SK-N-SH (cell line): Measurements from ENCODE around the gene ANAPC16. TPM values are rescaled to one million over a fixed set of nuclear protein-coding genes. Genes with fewer than 3 reads are reported as not detected.

Experiments
- CTCF ChIA-PET: fragments of 300-600, 350-600 bp; formaldehyde crosslinking; extraction: SDS; loops from one replicate; lab custom pipeline; 2021; lab: Yijun Ruan, JAX
- POLR2A ChIA-PET: fragments of 350-600 bp; sonication (Branson Sonifier 250); formaldehyde crosslinking; extraction: SDS; loops from one replicate; lab custom pipeline; 2020; ENCODE audit warnings: antibody characterized with exemption, inconsistent platforms; lab: Yijun Ruan, JAX
- DNase-seq: peaks from one replicate; pipeline ENCODE4 v3.0.0; 2012
- H2AFZ ChIP-seq: fragments of 200-600 bp; sonication (generic); 2 replicates; pipeline ENCODE4 v1.8.1; 2016; ENCODE audit warnings: antibody characterized with exemption, mild to moderate bottlenecking, low read depth
- H3F3A ChIP-seq: fragments of 200-600 bp; sonication (generic); replicated peaks from 2 replicates; pipeline ENCODE3; 2016; ENCODE audit warnings: antibody characterized with exemption, mild to moderate bottlenecking; ENCODE audit not compliant: insufficient read depth
- H3K27ac ChIP-seq, 2 experiments: fragments of 200-500 bp in 1 of 2; fragments of 200-600 bp in 1 of 2; sonication (Bioruptor generic) in 1 of 2; sonication (generic), shearing (Covaris generic) in 1 of 2; 2 replicates each; pipeline versions ENCODE4 v1.5.1 to v1.6.1; 2014 to 2016; ENCODE audit warnings: low read depth in 2 of 2, inconsistent platforms in 1 of 2, low read length in 1 of 2, mild to moderate bottlenecking in 1 of 2, mixed read lengths in 1 of 2
- H3K27me3 ChIP-seq: fragments of 200-600 bp; sonication (generic), shearing (Covaris generic); 2 replicates; pipeline ENCODE4 v1.6.1; 2016; ENCODE audit warnings: mixed run types; ENCODE audit not compliant: insufficient read depth
- H3K36me3 ChIP-seq, 2 experiments: fragments of 200-500 bp in 1 of 2; fragments of 200-600 bp in 1 of 2; sonication (Bioruptor generic) in 1 of 2; sonication (generic) in 1 of 2; replicated peaks in 1 of 2; 2 replicates each; pipeline versions ENCODE3 to v1.5.1; 2014 to 2016; ENCODE audit warnings: low read length in 1 of 2, mild to moderate bottlenecking in 1 of 2; ENCODE audit not compliant: insufficient read depth in 2 of 2, control insufficient read depth in 1 of 2
- H3K4me1 ChIP-seq, 2 experiments: fragments of 200-500 bp in 1 of 2; fragments of 200-600 bp in 1 of 2; sonication (Bioruptor generic) in 1 of 2; sonication (generic), shearing (Covaris generic) in 1 of 2; 2 replicates each; pipeline versions ENCODE4 v1.5.1 to v1.6.1; 2014 to 2016; ENCODE audit warnings: low read depth in 1 of 2, low read length in 1 of 2, mixed run types in 1 of 2; ENCODE audit not compliant: insufficient read depth in 2 of 2, control insufficient read depth in 1 of 2
- H3K4me2 ChIP-seq: fragments of 200-600 bp; sonication (generic), shearing (Covaris generic); 2 replicates; pipeline ENCODE4 v1.6.1; 2017; ENCODE audit warnings: mixed run types
- H3K4me3 ChIP-seq, 2 experiments: fragments of 200-500 bp in 1 of 2; fragments of 200-600 bp in 1 of 2; sonication (Bioruptor generic) in 1 of 2; sonication (generic), shearing (Covaris generic) in 1 of 2; 2 replicates each; pipeline versions ENCODE4 v1.5.1 to v1.8.1; 2014 to 2016; ENCODE audit warnings: low read depth in 2 of 2, inconsistent platforms in 1 of 2, low read length in 1 of 2, mild to moderate bottlenecking in 1 of 2, mixed read lengths in 1 of 2, moderate library complexity in 1 of 2
- H3K79me2 ChIP-seq: fragments of 200-600 bp; sonication (generic); 2 replicates; pipeline ENCODE4 v1.8.1; 2017; ENCODE audit warnings: mild to moderate bottlenecking; ENCODE audit not compliant: insufficient read depth
- H3K9ac ChIP-seq: fragments of 200-600 bp; sonication (generic); 2 replicates; pipeline ENCODE4 v1.6.1; 2017; ENCODE audit warnings: mixed run types
- H3K9me2 ChIP-seq: fragments of 200-600 bp; sonication (generic); 2 replicates; pipeline ENCODE4 v1.6.1; 2017; ENCODE audit warnings: mixed run types
- H3K9me3 ChIP-seq: fragments of 200-600 bp; sonication (generic); 2 replicates; pipeline ENCODE4 v1.6.1; 2017; ENCODE audit warnings: mixed run types, mild to moderate bottlenecking, moderate library complexity
- H4K20me1 ChIP-seq: fragments of 200-600 bp; sonication (generic); 2 replicates; pipeline ENCODE4 v1.6.1; 2017; ENCODE audit warnings: mild to moderate bottlenecking, mixed run types; ENCODE audit not compliant: insufficient read depth
- ELF1 ChIP-seq: IDR thresholded peaks from 2 replicates; pipeline ENCODE4 v1.4.0; 2012
- EP300 ChIP-seq, 2 experiments: IDR thresholded peaks; 2 replicates each; pipeline versions ENCODE4 v1.4.0 to v1.6.1; 2012; ENCODE audit warnings: borderline replicate concordance in 1 of 2, low read depth in 1 of 2, low read length in 1 of 2
- FOSL2 ChIP-seq: IDR thresholded peaks from 2 replicates; pipeline ENCODE4 v1.4.0; 2012; ENCODE audit warnings: low read depth, mild to moderate bottlenecking, moderate library complexity, borderline replicate concordance
- GATA2 ChIP-seq: sonication (generic); formaldehyde crosslinking; IDR thresholded peaks from 2 replicates; pipeline ENCODE4 v1.5.0; 2020; ENCODE audit warnings: mild to moderate bottlenecking, missing genetic modification reagents
- JUND ChIP-seq: IDR thresholded peaks from 2 replicates; pipeline ENCODE4 v1.4.0; 2012
- MEF2A ChIP-seq: IDR thresholded peaks from 2 replicates; pipeline ENCODE4 v1.4.0; 2012; ENCODE audit warnings: low read depth, borderline replicate concordance
- MXI1 ChIP-seq: IDR thresholded peaks from 2 replicates; pipeline ENCODE4 v1.6.1; 2012; ENCODE audit warnings: mild to moderate bottlenecking, low read depth, low read length, improper control_type of control experiment
- NRF1 ChIP-seq: IDR thresholded peaks from 2 replicates; pipeline ENCODE4 v1.6.1; 2012; ENCODE audit warnings: low read depth, mild to moderate bottlenecking, low read length
- POLR2AphosphoS5 ChIP-seq: IDR thresholded peaks from 2 replicates; pipeline ENCODE4 v1.6.1; 2012; ENCODE audit warnings: low read depth, low read length
- RAD21 ChIP-seq: IDR thresholded peaks from 2 replicates; pipeline ENCODE4 v1.6.1; 2012; ENCODE audit warnings: mild to moderate bottlenecking, low read length
- RFX5 ChIP-seq: IDR thresholded peaks from 2 replicates; pipeline ENCODE4 v1.6.1; 2012; ENCODE audit warnings: mild to moderate bottlenecking, improper control_type of control experiment, low read length
- RXRA ChIP-seq: IDR thresholded peaks from 2 replicates; pipeline ENCODE4 v1.4.0; 2012; ENCODE audit warnings: low read depth, mild to moderate bottlenecking, borderline replicate concordance
- SIN3A ChIP-seq: IDR thresholded peaks from 2 replicates; pipeline ENCODE4 v1.6.1; 2012; ENCODE audit warnings: low read depth, mild to moderate bottlenecking, low read length, moderate library complexity, borderline replicate concordance
- TAF1 ChIP-seq: IDR thresholded peaks from 2 replicates; pipeline ENCODE4 v1.6.1; 2012; ENCODE audit warnings: low read depth, mild to moderate bottlenecking, low read length, moderate library complexity, borderline replicate concordance
- TCF12 ChIP-seq: IDR thresholded peaks from 2 replicates; pipeline ENCODE4 v1.4.0; 2012
- WGBS: methylation state at CpG from one replicate; pipeline ENCODE4 v1.1.6; 2017; ENCODE audit warnings: low lambda C conversion rate; 5-methylcytosine and 5-hydroxymethylcytosine counted together
- polyA plus RNA-seq, 3 experiments: library from polyadenylated mRNA; depleted of rRNA; stranded (reverse); fragments of >200 nt; gene quantifications; 2 replicates each; pipeline ENCODE4 v1.2.3, GENCODE V29; 2012
- TF ChIP-seq, protein P1 (sequence below): IDR thresholded peaks from 2 replicates; pipeline ENCODE4; 2012
- TF ChIP-seq, protein P2 (sequence below): IDR thresholded peaks from 2 replicates; pipeline ENCODE4 v1.4.0; 2012; ENCODE audit warnings: low read depth, borderline replicate concordance
- TF ChIP-seq, protein P3 (sequence below): fragments of 150-350 bp; IDR thresholded peaks from 2 replicates; pipeline ENCODE4 v1.6.1; 2017; ENCODE audit warnings: antibody characterized with exemption, low read length, low read depth, borderline replicate concordance

The ANAPC16 gene
- polyA plus RNA-seq, 1 of the 3 experiments (the other 2 are of a cell fraction), result 45.2 TPM

DNA sequence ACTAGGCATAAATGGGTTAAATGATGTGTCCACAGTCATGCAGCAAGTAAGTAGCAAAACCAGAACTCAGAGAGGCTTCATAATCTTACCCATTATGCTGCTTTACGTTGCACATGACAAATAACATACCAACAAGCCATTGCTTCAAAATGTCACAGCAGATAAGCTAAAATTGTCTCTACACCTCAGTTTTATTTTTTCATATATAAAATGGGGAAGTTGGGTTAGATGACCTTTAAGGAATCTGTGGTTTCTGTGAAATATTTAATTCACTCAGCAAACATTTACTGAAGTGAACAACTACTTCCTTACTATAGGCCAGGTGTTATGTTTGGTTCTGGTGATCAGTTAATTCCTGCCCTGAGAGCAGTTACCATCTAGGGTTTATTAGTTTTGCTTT is 2.5 kb downstream of the ANAPC16 start (continued):
- TF ChIP-seq, protein P1, sequence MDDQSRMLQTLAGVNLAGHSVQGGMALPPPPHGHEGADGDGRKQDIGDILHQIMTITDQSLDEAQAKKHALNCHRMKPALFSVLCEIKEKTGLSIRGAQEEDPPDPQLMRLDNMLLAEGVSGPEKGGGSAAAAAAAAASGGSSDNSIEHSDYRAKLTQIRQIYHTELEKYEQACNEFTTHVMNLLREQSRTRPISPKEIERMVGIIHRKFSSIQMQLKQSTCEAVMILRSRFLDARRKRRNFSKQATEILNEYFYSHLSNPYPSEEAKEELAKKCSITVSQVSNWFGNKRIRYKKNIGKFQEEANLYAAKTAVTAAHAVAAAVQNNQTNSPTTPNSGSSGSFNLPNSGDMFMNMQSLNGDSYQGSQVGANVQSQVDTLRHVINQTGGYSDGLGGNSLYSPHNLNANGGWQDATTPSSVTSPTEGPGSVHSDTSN, result no peak
- no peak for TF ChIP-seq RFX5
- TF ChIP-seq, all 33 proteins: peak for 0

DNA sequence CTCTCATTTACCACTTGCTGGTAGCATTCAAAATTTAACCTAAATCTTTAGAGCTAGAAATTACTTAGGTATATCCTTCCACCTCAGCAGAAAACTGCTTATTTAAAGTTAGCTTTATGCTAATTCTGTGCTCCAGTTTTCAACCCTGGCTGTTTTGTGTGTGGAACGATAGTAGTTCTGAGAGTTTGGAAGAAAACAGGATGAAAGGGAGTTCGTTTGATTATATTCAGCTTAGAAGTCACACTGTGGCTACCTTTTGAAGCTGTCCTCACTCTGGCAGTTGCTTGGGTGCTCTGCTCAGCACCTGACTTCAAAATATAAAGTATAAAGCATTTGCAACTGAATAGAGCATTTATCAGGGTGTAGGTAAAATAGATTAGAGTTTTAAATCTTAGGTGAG is 2.9 kb downstream of the ANAPC16 start:
- POLR2A ChIA-PET, result interaction anchor here (0.7 to 1.3 kb wide), 3 partner anchors 55 to 136 kb away, joined by 3 to 4 read pairs (median 3); partner anchors contain the start of gene DDIT4
- peaks cover 54% of the 10 kb centered on the region for H3K79me2 ChIP-seq
- H3K9ac ChIP-seq, result no peak overlapping the region
- H3K4me3 ChIP-seq, result no peak overlapping the region
- no peaks in the 10 kb centered on the region for H4K20me1 ChIP-seq
- CTCF ChIA-PET, result interaction anchor here (1.0 to 2.6 kb wide), 6 partner anchors 9 to 170 kb away, joined by 3 to 12 read pairs (median 4); no protein-coding TSS in a partner anchor
- TF ChIP-seq EP300 (IDR thresholded peaks at IDR 0.05; ENCODE audit: borderline replicate concordance in 1 of 2, low read depth in 1 of 2, low read length in 1 of 2) (no peak), FOSL2 (no peak), JUND (no peak), TAF1 (no peak), NRF1 (no peak), TCF12 (no peak), RXRA (no peak), POLR2AphosphoS5 (no peak), MXI1 (no peak), RAD21 (no peak), MEF2A (no peak), GATA2 (no peak), RFX5 (no peak), ELF1 (no peak), SIN3A (no peak)
- TF ChIP-seq, protein P2, sequence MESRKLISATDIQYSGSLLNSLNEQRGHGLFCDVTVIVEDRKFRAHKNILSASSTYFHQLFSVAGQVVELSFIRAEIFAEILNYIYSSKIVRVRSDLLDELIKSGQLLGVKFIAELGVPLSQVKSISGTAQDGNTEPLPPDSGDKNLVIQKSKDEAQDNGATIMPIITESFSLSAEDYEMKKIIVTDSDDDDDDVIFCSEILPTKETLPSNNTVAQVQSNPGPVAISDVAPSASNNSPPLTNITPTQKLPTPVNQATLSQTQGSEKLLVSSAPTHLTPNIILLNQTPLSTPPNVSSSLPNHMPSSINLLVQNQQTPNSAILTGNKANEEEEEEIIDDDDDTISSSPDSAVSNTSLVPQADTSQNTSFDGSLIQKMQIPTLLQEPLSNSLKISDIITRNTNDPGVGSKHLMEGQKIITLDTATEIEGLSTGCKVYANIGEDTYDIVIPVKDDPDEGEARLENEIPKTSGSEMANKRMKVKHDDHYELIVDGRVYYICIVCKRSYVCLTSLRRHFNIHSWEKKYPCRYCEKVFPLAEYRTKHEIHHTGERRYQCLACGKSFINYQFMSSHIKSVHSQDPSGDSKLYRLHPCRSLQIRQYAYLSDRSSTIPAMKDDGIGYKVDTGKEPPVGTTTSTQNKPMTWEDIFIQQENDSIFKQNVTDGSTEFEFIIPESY, result no peak
- TF ChIP-seq, protein P3, sequence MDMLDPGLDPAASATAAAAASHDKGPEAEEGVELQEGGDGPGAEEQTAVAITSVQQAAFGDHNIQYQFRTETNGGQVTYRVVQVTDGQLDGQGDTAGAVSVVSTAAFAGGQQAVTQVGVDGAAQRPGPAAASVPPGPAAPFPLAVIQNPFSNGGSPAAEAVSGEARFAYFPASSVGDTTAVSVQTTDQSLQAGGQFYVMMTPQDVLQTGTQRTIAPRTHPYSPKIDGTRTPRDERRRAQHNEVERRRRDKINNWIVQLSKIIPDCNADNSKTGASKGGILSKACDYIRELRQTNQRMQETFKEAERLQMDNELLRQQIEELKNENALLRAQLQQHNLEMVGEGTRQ, result no peak
- H3K4me2 ChIP-seq, result no peak overlapping the region
- no peak overlapping the region for H2AFZ ChIP-seq
- peaks cover 0 to 4% of the 10 kb centered on the region in 2 experiments for H3K36me3 ChIP-seq
- DNase-seq, result no peak
- 58% methylated on average over 2 of the region's 2 CpGs for WGBS
- no peaks in the 10 kb centered on the region for H3K27me3 ChIP-seq
- no peak overlapping the region for H3K27ac ChIP-seq
- H3K4me1 ChIP-seq, result peaks cover 7 to 11% of the 10 kb centered on the region in 2 experiments; a peak in 2 of 4 replicates
- H3K9me3 ChIP-seq, result no peaks in the 10 kb centered on the region
- peaks cover 17% of the 10 kb centered on the region for H3F3A ChIP-seq
- H3K9me2 ChIP-seq, result no peaks in the 10 kb centered on the region
